K562 (cell line): ENCODE data around the gene HOXC11.

ENCODE experiments used
- CTCF ChIP-seq, 3 experiments: IDR thresholded peaks in 2 of 3; conservative IDR thresholded peaks in 1 of 3; 2 replicates each; pipeline ENCODE4 v1.5.1; 2011 to 2012; ENCODE audit warnings: low read length in 3 of 3, mild to moderate bottlenecking in 3 of 3, control low read depth in 2 of 3, improper control_type of control experiment in 1 of 3, inconsistent platforms in 1 of 3, low read depth in 1 of 3, mixed read lengths in 1 of 3, moderate library complexity in 1 of 3; ENCODE audit not compliant: insufficient read depth in 2 of 3
- HCFC1 ChIP-seq: IDR thresholded peaks from 2 replicates; pipeline ENCODE4 v1.6.1; 2012; ENCODE audit warnings: low read depth, low read length, improper control_type of control experiment
- KAT7 ChIP-seq: sonication (generic); formaldehyde crosslinking; IDR thresholded peaks from 2 replicates; pipeline ENCODE4 v1.8.0; 2022; ENCODE audit warnings: missing genetic modification reagents, mild to moderate bottlenecking, borderline replicate concordance
- SRSF9 ChIP-seq: fragments of 200-400 bp; formaldehyde crosslinking; IDR thresholded peaks from 2 replicates; pipeline ENCODE4 v1.6.1; 2017; ENCODE audit warnings: low read depth, low read length, borderline replicate concordance
- TOE1 ChIP-seq, 2 experiments: fragments of 450-650 bp in 1 of 2; sonication (generic) in 1 of 2; formaldehyde crosslinking in 1 of 2; IDR thresholded peaks; 2 replicates each; pipeline versions ENCODE4 v1.7.1 to v1.8.0; 2016 to 2022; ENCODE audit warnings: borderline replicate concordance in 2 of 2, mild to moderate bottlenecking in 2 of 2, antibody characterized with exemption in 1 of 2, inconsistent platforms in 1 of 2, low read depth in 1 of 2, missing genetic modification reagents in 1 of 2, moderate library complexity in 1 of 2

- no peak for TF ChIP-seq TOE1 (IDR thresholded peaks at IDR 0.05; ENCODE audit: borderline replicate concordance)
- TF ChIP-seq TOE1 (CRISPR knock-in tag; IDR thresholded peaks at IDR 0.05; ENCODE audit: borderline replicate concordance, low read depth), result no peak
- no peak for TF ChIP-seq KAT7
- no peak for TF ChIP-seq SRSF9
- no peak for TF ChIP-seq CTCF (IDR thresholded peaks at IDR 0.05 in 2 of 3, conservative IDR thresholded peaks at IDR 0.05 in 1 of 3; ENCODE audit: insufficient read depth in 2 of 3, low read depth in 1 of 3, low read length in 3 of 3)
- TF ChIP-seq HCFC1, result no peak
Observed at GRCh38 chr12:54015018-54015931, 42.3 kb downstream of the HOXC11 start.
